GM06990 (cell line): Measurements from ENCODE around the gene ERICH2.

Source experiments
- DNase-seq: peaks from one replicate; pipeline ENCODE4 v3.0.0-alpha.2; 2011; ENCODE audit not compliant: insufficient read length; ENCODE audit errors: extremely low read depth
- H3K27me3 ChIP-seq: replicated peaks from 2 replicates; pipeline ENCODE4 v1.6.0; 2011; ENCODE audit warnings: low read length; ENCODE audit not compliant: control insufficient read depth, insufficient read depth
- H3K36me3 ChIP-seq: 2 replicates; pipeline ENCODE4 v1.5.1; 2011; ENCODE audit warnings: low read length; ENCODE audit not compliant: control insufficient read depth, insufficient read depth
- H3K4me3 ChIP-seq: replicated peaks from 2 replicates; pipeline ENCODE4 v1.5.1; 2011; ENCODE audit warnings: low read depth, mild to moderate bottlenecking, control low read depth, low read length
- TF ChIP-seq, protein P1 (sequence below): IDR thresholded peaks from 2 replicates; pipeline ENCODE4 v1.5.1; 2011; ENCODE audit warnings: low read length, control low read depth, mild to moderate bottlenecking, inconsistent platforms; ENCODE audit not compliant: insufficient read depth, poor library complexity, severe bottlenecking

ERICH2 gene

DNA sequence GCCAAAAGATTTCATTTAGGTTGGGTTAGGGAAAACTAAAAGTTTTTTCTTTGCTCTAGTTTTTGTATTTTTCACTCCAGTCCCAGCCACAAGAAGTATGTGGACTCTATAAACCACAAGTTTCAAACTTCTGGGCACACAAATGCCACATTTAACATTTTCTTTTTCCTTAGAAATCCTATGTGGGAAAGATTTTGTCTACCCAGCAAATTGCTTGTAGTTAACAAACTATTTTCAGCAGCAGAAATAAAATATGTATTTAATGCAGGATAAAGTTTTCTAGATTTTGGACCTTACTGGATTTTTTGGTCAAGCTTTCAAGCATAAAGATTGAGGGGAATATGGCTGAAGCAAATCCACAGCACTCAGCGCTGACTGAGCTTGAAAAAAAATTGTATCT is 9.1 kb downstream of the ERICH2 start:
- DNase-seq, result no peak
- no peaks in the 10 kb centered on the region for H3K36me3 ChIP-seq
- H3K27me3 ChIP-seq, result peaks cover 2% of the 10 kb centered on the region; the same call in 1 of the 2 replicates
- TF ChIP-seq, protein P1, sequence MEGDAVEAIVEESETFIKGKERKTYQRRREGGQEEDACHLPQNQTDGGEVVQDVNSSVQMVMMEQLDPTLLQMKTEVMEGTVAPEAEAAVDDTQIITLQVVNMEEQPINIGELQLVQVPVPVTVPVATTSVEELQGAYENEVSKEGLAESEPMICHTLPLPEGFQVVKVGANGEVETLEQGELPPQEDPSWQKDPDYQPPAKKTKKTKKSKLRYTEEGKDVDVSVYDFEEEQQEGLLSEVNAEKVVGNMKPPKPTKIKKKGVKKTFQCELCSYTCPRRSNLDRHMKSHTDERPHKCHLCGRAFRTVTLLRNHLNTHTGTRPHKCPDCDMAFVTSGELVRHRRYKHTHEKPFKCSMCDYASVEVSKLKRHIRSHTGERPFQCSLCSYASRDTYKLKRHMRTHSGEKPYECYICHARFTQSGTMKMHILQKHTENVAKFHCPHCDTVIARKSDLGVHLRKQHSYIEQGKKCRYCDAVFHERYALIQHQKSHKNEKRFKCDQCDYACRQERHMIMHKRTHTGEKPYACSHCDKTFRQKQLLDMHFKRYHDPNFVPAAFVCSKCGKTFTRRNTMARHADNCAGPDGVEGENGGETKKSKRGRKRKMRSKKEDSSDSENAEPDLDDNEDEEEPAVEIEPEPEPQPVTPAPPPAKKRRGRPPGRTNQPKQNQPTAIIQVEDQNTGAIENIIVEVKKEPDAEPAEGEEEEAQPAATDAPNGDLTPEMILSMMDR, result no peak
- no peak overlapping the region for H3K4me3 ChIP-seq

GRCh38 chr2:170782673-170783072 is 12.5 kb downstream of the ERICH2 start:
- H3K4me3 ChIP-seq, result no peak overlapping the region
- H3K36me3 ChIP-seq, result no peaks in the 10 kb centered on the region
- TF ChIP-seq, protein P1, result no peak
- H3K27me3 ChIP-seq, result peaks cover 2% of the 10 kb centered on the region; the same call in 1 of the 2 replicates
- DNase-seq, result no peak

DNA sequence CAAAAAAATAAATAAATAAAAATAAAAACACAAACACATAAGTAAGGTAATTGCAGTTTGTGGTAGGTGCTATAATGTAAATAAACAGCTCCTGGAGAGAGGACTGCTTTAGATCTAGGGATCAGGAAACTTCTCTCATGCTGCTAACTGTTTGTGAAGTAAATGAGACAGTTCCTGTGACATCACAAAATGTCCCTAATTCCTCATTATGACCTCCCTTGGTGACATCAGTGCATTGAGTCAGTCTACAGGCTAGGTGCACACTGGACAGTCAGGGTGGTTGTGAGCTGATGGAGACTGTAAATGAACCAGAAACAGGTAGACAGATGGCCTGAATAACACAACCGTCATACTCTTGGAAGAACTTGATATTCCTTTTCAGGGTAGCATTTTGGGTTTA is 13.4 kb downstream of the ERICH2 start:
- TF ChIP-seq, protein P1, result no peak
- peaks cover 2% of the 10 kb centered on the region; the same call in 1 of the 2 replicates for H3K27me3 ChIP-seq
- H3K36me3 ChIP-seq, result no peaks in the 10 kb centered on the region
- H3K4me3 ChIP-seq, result no peak overlapping the region
- no peak for DNase-seq

DNA sequence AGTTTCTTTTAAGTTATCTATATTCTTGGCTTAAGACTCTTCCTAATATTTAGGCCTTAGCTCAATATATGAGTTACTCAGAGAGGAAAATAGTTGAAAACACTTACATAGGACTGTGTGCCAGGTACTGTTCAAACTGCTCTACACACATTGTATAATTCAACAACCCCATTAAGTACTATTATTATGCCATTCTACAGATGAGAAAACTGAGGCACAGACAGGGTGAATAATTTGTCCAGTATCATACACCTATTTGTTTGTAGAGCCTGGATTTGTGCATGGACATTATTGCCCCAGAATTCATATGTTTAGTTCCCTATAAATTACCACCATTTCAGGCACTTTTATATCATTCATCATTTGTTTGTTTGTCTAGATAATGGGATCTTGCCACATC is 28.8 kb downstream of the ERICH2 start:
- Histone ChIP-seq H3K36me3 (no peaks in the 10 kb centered on the region), H3K27me3 (no peaks in the 10 kb centered on the region; the same call in 1 of the 2 replicates), H3K4me3 (no peak overlapping the region)
- DNase-seq, result no peak
- TF ChIP-seq, protein P1, result no peak

DNA sequence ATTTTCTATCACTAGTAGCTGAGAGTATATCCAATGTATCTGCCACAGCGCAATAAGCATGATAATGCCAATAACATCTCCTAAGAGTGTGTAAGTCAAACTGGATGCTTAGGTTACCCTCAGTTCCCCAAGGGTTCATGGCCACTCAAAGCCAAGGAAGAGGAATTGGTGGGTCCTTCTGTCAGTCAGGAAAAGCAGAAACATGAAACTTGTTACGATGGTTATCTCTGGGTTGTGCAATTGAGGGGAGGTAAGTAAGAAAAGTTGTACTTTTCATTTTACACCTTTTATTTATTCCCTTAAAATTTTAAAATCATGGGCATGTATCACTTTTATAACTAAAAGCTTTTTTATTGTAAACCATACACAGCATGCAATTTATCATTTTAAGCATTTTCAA is 36.4 kb downstream of the ERICH2 start:
- H3K4me3 ChIP-seq, result no peak overlapping the region
- no peak for DNase-seq

More for the DNA sequence above, 36.4 kb downstream of the ERICH2 start:
- TF ChIP-seq, protein P1, result no peak
- no peaks in the 10 kb centered on the region; the same call in 1 of the 2 replicates for H3K27me3 ChIP-seq
- H3K36me3 ChIP-seq, result no peaks in the 10 kb centered on the region
